SK-N-SH (cell line): ENCODE data around the gene KTN1. TPM values are rescaled to one million over a fixed set of nuclear protein-coding genes. Genes with fewer than 3 reads are reported as not detected.

ENCODE experiments used
- CTCF ChIA-PET: fragments of 300-600, 350-600 bp; formaldehyde crosslinking; extraction: SDS; loops from one replicate; lab custom pipeline; 2021; lab: Yijun Ruan, JAX
- POLR2A ChIA-PET: fragments of 350-600 bp; sonication (Branson Sonifier 250); formaldehyde crosslinking; extraction: SDS; loops from one replicate; lab custom pipeline; 2020; ENCODE audit warnings: antibody characterized with exemption, inconsistent platforms; lab: Yijun Ruan, JAX
- DNase-seq: peaks from one replicate; pipeline ENCODE4 v3.0.0; 2012
- H2AFZ ChIP-seq: fragments of 200-600 bp; sonication (generic); 2 replicates; pipeline ENCODE4 v1.8.1; 2016; ENCODE audit warnings: antibody characterized with exemption, mild to moderate bottlenecking, low read depth
- H3F3A ChIP-seq: fragments of 200-600 bp; sonication (generic); replicated peaks from 2 replicates; pipeline ENCODE3; 2016; ENCODE audit warnings: antibody characterized with exemption, mild to moderate bottlenecking; ENCODE audit not compliant: insufficient read depth
- H3K27ac ChIP-seq, 2 experiments: fragments of 200-500 bp in 1 of 2; fragments of 200-600 bp in 1 of 2; sonication (Bioruptor generic) in 1 of 2; sonication (generic), shearing (Covaris generic) in 1 of 2; 2 replicates each; pipeline versions ENCODE4 v1.5.1 to v1.6.1; 2014 to 2016; ENCODE audit warnings: low read depth in 2 of 2, inconsistent platforms in 1 of 2, low read length in 1 of 2, mild to moderate bottlenecking in 1 of 2, mixed read lengths in 1 of 2
- H3K27me3 ChIP-seq: fragments of 200-600 bp; sonication (generic), shearing (Covaris generic); 2 replicates; pipeline ENCODE4 v1.6.1; 2016; ENCODE audit warnings: mixed run types; ENCODE audit not compliant: insufficient read depth
- H3K36me3 ChIP-seq, 2 experiments: fragments of 200-500 bp in 1 of 2; fragments of 200-600 bp in 1 of 2; sonication (Bioruptor generic) in 1 of 2; sonication (generic) in 1 of 2; replicated peaks in 1 of 2; 2 replicates each; pipeline versions ENCODE3 to v1.5.1; 2014 to 2016; ENCODE audit warnings: low read length in 1 of 2, mild to moderate bottlenecking in 1 of 2; ENCODE audit not compliant: insufficient read depth in 2 of 2, control insufficient read depth in 1 of 2
- H3K4me1 ChIP-seq, 2 experiments: fragments of 200-500 bp in 1 of 2; fragments of 200-600 bp in 1 of 2; sonication (Bioruptor generic) in 1 of 2; sonication (generic), shearing (Covaris generic) in 1 of 2; 2 replicates each; pipeline versions ENCODE4 v1.5.1 to v1.6.1; 2014 to 2016; ENCODE audit warnings: low read depth in 1 of 2, low read length in 1 of 2, mixed run types in 1 of 2; ENCODE audit not compliant: insufficient read depth in 2 of 2, control insufficient read depth in 1 of 2
- H3K4me2 ChIP-seq: fragments of 200-600 bp; sonication (generic), shearing (Covaris generic); 2 replicates; pipeline ENCODE4 v1.6.1; 2017; ENCODE audit warnings: mixed run types
- H3K4me3 ChIP-seq, 2 experiments: fragments of 200-500 bp in 1 of 2; fragments of 200-600 bp in 1 of 2; sonication (Bioruptor generic) in 1 of 2; sonication (generic), shearing (Covaris generic) in 1 of 2; 2 replicates each; pipeline versions ENCODE4 v1.5.1 to v1.8.1; 2014 to 2016; ENCODE audit warnings: low read depth in 2 of 2, inconsistent platforms in 1 of 2, low read length in 1 of 2, mild to moderate bottlenecking in 1 of 2, mixed read lengths in 1 of 2, moderate library complexity in 1 of 2
- H3K79me2 ChIP-seq: fragments of 200-600 bp; sonication (generic); 2 replicates; pipeline ENCODE4 v1.8.1; 2017; ENCODE audit warnings: mild to moderate bottlenecking; ENCODE audit not compliant: insufficient read depth
- H3K9ac ChIP-seq: fragments of 200-600 bp; sonication (generic); 2 replicates; pipeline ENCODE4 v1.6.1; 2017; ENCODE audit warnings: mixed run types
- H3K9me2 ChIP-seq: fragments of 200-600 bp; sonication (generic); 2 replicates; pipeline ENCODE4 v1.6.1; 2017; ENCODE audit warnings: mixed run types
- H3K9me3 ChIP-seq: fragments of 200-600 bp; sonication (generic); 2 replicates; pipeline ENCODE4 v1.6.1; 2017; ENCODE audit warnings: mixed run types, mild to moderate bottlenecking, moderate library complexity
- H4K20me1 ChIP-seq: fragments of 200-600 bp; sonication (generic); 2 replicates; pipeline ENCODE4 v1.6.1; 2017; ENCODE audit warnings: mild to moderate bottlenecking, mixed run types; ENCODE audit not compliant: insufficient read depth
- EP300 ChIP-seq, 2 experiments: IDR thresholded peaks; 2 replicates each; pipeline versions ENCODE4 v1.4.0 to v1.6.1; 2012; ENCODE audit warnings: borderline replicate concordance in 1 of 2, low read depth in 1 of 2, low read length in 1 of 2
- EZH2phosphoT487 ChIP-seq: fragments of 200-600 bp; sonication (generic); IDR thresholded peaks from 2 replicates; pipeline ENCODE4 v1.6.1; 2017; ENCODE audit warnings: low read depth, mixed run types, mild to moderate bottlenecking, antibody characterized with exemption, moderate library complexity, borderline replicate concordance
- FOSL2 ChIP-seq: IDR thresholded peaks from 2 replicates; pipeline ENCODE4 v1.4.0; 2012; ENCODE audit warnings: low read depth, mild to moderate bottlenecking, moderate library complexity, borderline replicate concordance
- FOXJ3 ChIP-seq: sonication (generic); formaldehyde crosslinking; IDR thresholded peaks from 2 replicates; pipeline ENCODE4 v1.5.1; 2020; ENCODE audit warnings: mild to moderate bottlenecking, missing genetic modification reagents
- FOXM1 ChIP-seq: IDR thresholded peaks from 2 replicates; pipeline ENCODE4 v1.4.0; 2012; ENCODE audit warnings: low read depth, mild to moderate bottlenecking
- GABPA ChIP-seq: IDR thresholded peaks from 2 replicates; pipeline ENCODE4 v1.4.0; 2012; ENCODE audit warnings: low read depth, mild to moderate bottlenecking
- IRF3 ChIP-seq: fragments of 150-350 bp; IDR thresholded peaks from 2 replicates; pipeline ENCODE4 v1.6.1; 2016; ENCODE audit warnings: mild to moderate bottlenecking, low read depth, low read length
- JUND ChIP-seq: IDR thresholded peaks from 2 replicates; pipeline ENCODE4 v1.4.0; 2012
- MAX ChIP-seq: IDR thresholded peaks from 2 replicates; pipeline ENCODE4 v1.4.0; 2012; ENCODE audit warnings: low read depth
- MXI1 ChIP-seq: IDR thresholded peaks from 2 replicates; pipeline ENCODE4 v1.6.1; 2012; ENCODE audit warnings: mild to moderate bottlenecking, low read depth, low read length, improper control_type of control experiment
- NFIC ChIP-seq: IDR thresholded peaks from 2 replicates; pipeline ENCODE4 v1.4.0; 2012; ENCODE audit warnings: borderline replicate concordance
- NRF1 ChIP-seq: IDR thresholded peaks from 2 replicates; pipeline ENCODE4 v1.6.1; 2012; ENCODE audit warnings: low read depth, mild to moderate bottlenecking, low read length
- REST ChIP-seq: IDR thresholded peaks from 2 replicates; pipeline ENCODE4 v1.6.1; 2012; ENCODE audit warnings: mild to moderate bottlenecking, low read depth, low read length, moderate library complexity
- RFX5 ChIP-seq: IDR thresholded peaks from 2 replicates; pipeline ENCODE4 v1.6.1; 2012; ENCODE audit warnings: mild to moderate bottlenecking, improper control_type of control experiment, low read length
- RXRA ChIP-seq: IDR thresholded peaks from 2 replicates; pipeline ENCODE4 v1.4.0; 2012; ENCODE audit warnings: low read depth, mild to moderate bottlenecking, borderline replicate concordance
- SMC3 ChIP-seq: IDR thresholded peaks from 2 replicates; pipeline ENCODE4 v1.6.1; 2012; ENCODE audit warnings: low read depth, low read length, improper control_type of control experiment
- TAF1 ChIP-seq: IDR thresholded peaks from 2 replicates; pipeline ENCODE4 v1.6.1; 2012; ENCODE audit warnings: low read depth, mild to moderate bottlenecking, low read length, moderate library complexity, borderline replicate concordance
- USF1 ChIP-seq: IDR thresholded peaks from 2 replicates; pipeline ENCODE4 v1.4.0; 2012; ENCODE audit warnings: low read depth, borderline replicate concordance
- USF2 ChIP-seq: fragments of 150-350 bp; IDR thresholded peaks from 2 replicates; pipeline ENCODE4 v1.6.1; 2017; ENCODE audit warnings: antibody characterized with exemption, low read length, low read depth, borderline replicate concordance
- WGBS: methylation state at CpG from one replicate; pipeline ENCODE4 v1.1.6; 2017; ENCODE audit warnings: low lambda C conversion rate; 5-methylcytosine and 5-hydroxymethylcytosine counted together
- polyA plus RNA-seq, 3 experiments: library from polyadenylated mRNA; depleted of rRNA; stranded (reverse); fragments of >200 nt; gene quantifications; 2 replicates each; pipeline ENCODE4 v1.2.3, GENCODE V29; 2012

The KTN1 gene
- polyA plus RNA-seq, 1 of the 3 experiments (the other 2 are of a cell fraction) = 39.5 TPM

GRCh38 chr14:55686713-55687112 lies 106.7 kb downstream of the KTN1 start:
- no peaks in the 10 kb centered on the region for H3K79me2 ChIP-seq
- H3K4me3 ChIP-seq = no peak overlapping the region
- 0 out of 2 replicates have a peak, but pooled peaks cover 10% of the 10 kb centered on the region for H3K9me3 ChIP-seq
- CTCF ChIA-PET = interaction anchor here (1.1 kb wide), 1 partner anchor 237 kb away, joined by 3 read pairs; no protein-coding TSS in a partner anchor
- TF ChIP-seq EP300 (IDR thresholded peaks at IDR 0.05; ENCODE audit: borderline replicate concordance in 1 of 2, low read depth in 1 of 2, low read length in 1 of 2) (no peak), IRF3 (no peak), RFX5 (no peak), FOSL2 (no peak), MXI1 (no peak), USF1 (no peak), EZH2phosphoT487 (no peak), MAX (no peak), NFIC (no peak), FOXJ3 (CRISPR knock-in tag) (no peak), USF2 (no peak), FOXM1 (no peak), JUND (no peak), TAF1 (no peak), GABPA (no peak), RXRA (no peak), SMC3 (no peak), NRF1 (no peak), REST (no peak)
- H3K4me1 ChIP-seq = peaks cover 0 to 9% of the 10 kb centered on the region in 2 experiments; a peak in 2 of 4 replicates
- no peak overlapping the region for H3K27ac ChIP-seq
- no peak overlapping the region for H2AFZ ChIP-seq
- 93% methylated on average over 7 of the region's 7 CpGs for WGBS
- H3K36me3 ChIP-seq = peaks cover 58 to 64% of the 10 kb centered on the region in 2 experiments
- POLR2A ChIA-PET = no interaction called here
- no peaks in the 10 kb centered on the region for H4K20me1 ChIP-seq
- H3K9me2 ChIP-seq = no peaks in the 10 kb centered on the region
- peaks cover 9% of the 10 kb centered on the region for H3F3A ChIP-seq
- H3K27me3 ChIP-seq = no peaks in the 10 kb centered on the region
- no peak for DNase-seq
- H3K4me2 ChIP-seq = no peak overlapping the region
- H3K9ac ChIP-seq = no peak overlapping the region
